K562 (cell line): ENCODE data around the gene TBATA. TPM values are rescaled to one million over a fixed set of nuclear protein-coding genes. Genes with fewer than 3 reads are reported as not detected.

Experiments
- JUND ChIP-seq, 2 experiments: IDR thresholded peaks; 2 replicates in 1 of 2; 3 replicates in 1 of 2; pipeline ENCODE4 v1.6.1; 2011; ENCODE audit warnings: borderline replicate concordance in 2 of 2, low read depth in 2 of 2, low read length in 2 of 2, improper control_type of control experiment in 1 of 2, missing biosample characterization in 1 of 2, missing genetic modification characterization in 1 of 2, missing genetic modification reagents in 1 of 2
- KAT7 ChIP-seq: sonication (generic); formaldehyde crosslinking; IDR thresholded peaks from 2 replicates; pipeline ENCODE4 v1.8.0; 2022; ENCODE audit warnings: missing genetic modification reagents, mild to moderate bottlenecking, borderline replicate concordance
- LCOR ChIP-seq: sonication (generic); formaldehyde crosslinking; IDR thresholded peaks from 2 replicates; pipeline ENCODE4 v1.8.0; 2022; ENCODE audit warnings: mild to moderate bottlenecking, missing genetic modification reagents
- MAFK ChIP-seq: IDR thresholded peaks from 2 replicates; pipeline ENCODE4 v1.6.1; 2011; ENCODE audit warnings: low read length, improper control_type of control experiment
- MGA ChIP-seq: fragments of 450-650 bp; IDR thresholded peaks from 2 replicates; pipeline ENCODE4 v1.6.1; 2016; ENCODE audit warnings: mild to moderate bottlenecking, moderate library complexity
- PHB2 ChIP-seq: fragments of 450-650 bp; IDR thresholded peaks from 2 replicates; pipeline ENCODE4 v1.6.1; 2017; ENCODE audit warnings: low read depth
- PML ChIP-seq: IDR thresholded peaks from 2 replicates; pipeline ENCODE4 v1.6.1; 2012; ENCODE audit warnings: low read length, inconsistent platforms
- POLR2G ChIP-seq: fragments of 200-400 bp; formaldehyde crosslinking; IDR thresholded peaks from 2 replicates; pipeline ENCODE4 v1.6.1; 2017; ENCODE audit warnings: low read depth, mild to moderate bottlenecking, antibody characterized with exemption, low read length, moderate library complexity
- RBM34 ChIP-seq: fragments of 200-400 bp; formaldehyde crosslinking; IDR thresholded peaks from 2 replicates; pipeline ENCODE4 v1.6.1; 2018; ENCODE audit warnings: low read length, borderline replicate concordance; ENCODE audit not compliant: insufficient read depth
- SMAD4 ChIP-seq: fragments of 250-450 bp; sonication (Bioruptor Pico); conservative IDR thresholded peaks from 2 replicates; pipeline ENCODE4 v1.8.0; 2021; ENCODE audit warnings: inconsistent platforms, mild to moderate bottlenecking, moderate library complexity
- ZBTB34 ChIP-seq: fragments of 250-450 bp; sonication (Bioruptor Pico); IDR thresholded peaks from 2 replicates; pipeline ENCODE4 v1.8.0; 2021; ENCODE audit warnings: mild to moderate bottlenecking, moderate library complexity
- ZFP36 ChIP-seq: fragments of 150-350 bp; IDR thresholded peaks from 2 replicates; pipeline ENCODE4 v1.6.1; 2018; ENCODE audit warnings: low read length, low read depth; ENCODE audit not compliant: partially characterized antibody
- ZFPM2 ChIP-seq: fragments of 250-450 bp; sonication (Bioruptor Pico); IDR thresholded peaks from 2 replicates; pipeline ENCODE4 v1.5.1; 2022; ENCODE audit warnings: mild to moderate bottlenecking
- ZNF175 ChIP-seq: fragments of 200-800 bp; sonication (Bioruptor generic); IDR thresholded peaks from 2 replicates; pipeline ENCODE4 v1.6.1; 2016; ENCODE audit warnings: low read depth, mild to moderate bottlenecking, missing genetic modification characterization, missing compliant biosample characterization
- ZNF57 ChIP-seq: fragments of 450-650 bp; formaldehyde crosslinking; IDR thresholded peaks from 2 replicates; pipeline ENCODE4 v1.4.0; 2020; ENCODE audit warnings: mild to moderate bottlenecking, moderate library complexity
- polyA plus RNA-seq, 8 experiments: library from polyadenylated mRNA; depleted of rRNA in 4 of 8; stranded (reverse) in 5 of 8; unstranded in 3 of 8; fragments of >200 nt; fragmentation: Nextera tagmentation in 2 of 8; fragmentation: Illumina TruSeq in 1 of 8; extraction: Ambion mirVana in 2 of 8; extraction: Trizol in 1 of 8; gene quantifications; 2 replicates each; pipeline versions ENCODE4 v1.2.1 to v1.2.3, GENCODE V29; 2011 to 2014; ENCODE audit warnings: inconsistent platforms in 1 of 8, missing spikeins in 1 of 8
- total RNA-seq, 7 experiments: library from RNA; depleted of rRNA in 6 of 7; stranded (reverse); fragments of >200 nt in 6 of 7; fragmentation: Illumina TruSeq in 2 of 7; extraction: Trizol in 2 of 7; gene quantifications; 2 replicates each; pipeline versions ENCODE4 v1.2.1 to v1.2.3, GENCODE V29; 2011 to 2021; ENCODE audit warnings: low replicate concordance in 1 of 7

Gene TBATA
- total and polyA plus RNA-seq, 9 of the 15 experiments (the other 6 are each of a cell fraction or from before 2014, with no cell fraction given): not detected

- no peak for TF ChIP-seq ZBTB34
- no peak for TF ChIP-seq MGA
- TF ChIP-seq ZNF175 (CRISPR knock-in tag): no peak
- no peak for TF ChIP-seq JUND (IDR thresholded peaks at IDR 0.05; ENCODE audit: borderline replicate concordance, low read depth, low read length)
- peak; percentile 41; the same call in 1 of the 3 replicates for TF ChIP-seq JUND (tag; IDR thresholded peaks at IDR 0.05; ENCODE audit: borderline replicate concordance, low read depth, low read length)
- no peak for TF ChIP-seq SMAD4 (CRISPR knock-in tag)
- TF ChIP-seq LCOR (CRISPR knock-in tag): peak; percentile 68; the same call in 1 of the 2 replicates
- no peak for TF ChIP-seq PHB2
- no peak for TF ChIP-seq ZNF57 (CRISPR knock-in tag)
- no peak for TF ChIP-seq RBM34
- TF ChIP-seq POLR2G: no peak
- TF ChIP-seq ZFP36: no peak
- no peak for TF ChIP-seq ZFPM2 (CRISPR knock-in tag)
- TF ChIP-seq MAFK: peak; percentile 28; the same call in 1 of the 2 replicates
- no peak for TF ChIP-seq KAT7
- TF ChIP-seq PML: no peak
Measured at GRCh38 chr10:70832852-70833528, 47.8 kb upstream of the TBATA start (continued).
